NT2/D1 (cell line): ENCODE results near the gene KCTD15.

Source experiments
- SUZ12 ChIP-seq: IDR thresholded peaks from 2 replicates; pipeline ENCODE4 v1.6.1; 2011; ENCODE audit not compliant: insufficient read length, insufficient read depth; ENCODE audit errors: extremely low read depth
- YY1 ChIP-seq: IDR thresholded peaks from 2 replicates; pipeline ENCODE4 v1.6.1; 2011; ENCODE audit not compliant: insufficient read length, insufficient read depth

- TF ChIP-seq SUZ12 (no peak), YY1 (no peak)
Measured at GRCh38 chr19:33809960-33810359, 13.3 kb downstream of the KCTD15 start.
